Measurements from ENCODE around the gene BTF3.

DNA sequence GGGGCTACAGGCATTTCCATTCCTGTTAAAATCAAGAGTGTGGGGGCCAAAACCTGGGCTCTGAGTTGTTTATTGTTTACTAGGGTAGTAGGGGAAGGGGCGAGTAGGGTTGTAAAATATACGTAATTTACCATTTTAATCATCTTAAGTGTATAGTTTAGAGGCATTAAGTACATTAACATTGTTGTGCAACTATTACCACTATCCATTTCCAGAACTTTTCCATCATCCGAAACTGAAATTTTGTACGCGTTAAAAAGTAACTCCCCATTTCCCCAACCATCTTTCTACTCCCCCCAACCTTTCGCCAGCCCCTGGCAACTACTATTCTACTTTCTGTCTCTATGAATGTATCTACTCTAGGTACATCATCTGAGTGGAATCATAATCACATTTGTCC lies 46.0 kb upstream of the BTF3 start:
- TF ChIP-seq POLR2A (IDR thresholded peaks at IDR 0.05; ENCODE audit: low read length) (no peak), GATA1 (IDR thresholded peaks at IDR 0.05; ENCODE audit: low read depth, low read length) (no peak)

All from erythroblast (primary cell).